Right lobe of liver (tissue), 4 donors: ENCODE data around the gene DNAH17.

Experiments
- POLR2A ChIP-seq: fragments of 450-650 bp; IDR thresholded peaks from one replicate; pipeline ENCODE4 v1.6.1; 2017; ENCODE audit warnings: antibody characterized with exemption, mild to moderate bottlenecking
- TF ChIP-seq, protein P1 (sequence below), 4 donors: fragments of 200-600 bp in 3 of 4; fragments of 450-650 bp in 1 of 4; IDR thresholded peaks; one replicate each; pipeline versions ENCODE4 v1.5.1 to v1.8.0; 2016 to 2022; ENCODE audit warnings: antibody characterized with exemption in 4 of 4, mild to moderate bottlenecking in 2 of 4
- donor health status: DM: no; HTN: no; CAD: no.
- donor health status: DM: no; HTN: no; CAD: no.
- donor health status: DM: no; HTN: yes; CAD: no.

DNA sequence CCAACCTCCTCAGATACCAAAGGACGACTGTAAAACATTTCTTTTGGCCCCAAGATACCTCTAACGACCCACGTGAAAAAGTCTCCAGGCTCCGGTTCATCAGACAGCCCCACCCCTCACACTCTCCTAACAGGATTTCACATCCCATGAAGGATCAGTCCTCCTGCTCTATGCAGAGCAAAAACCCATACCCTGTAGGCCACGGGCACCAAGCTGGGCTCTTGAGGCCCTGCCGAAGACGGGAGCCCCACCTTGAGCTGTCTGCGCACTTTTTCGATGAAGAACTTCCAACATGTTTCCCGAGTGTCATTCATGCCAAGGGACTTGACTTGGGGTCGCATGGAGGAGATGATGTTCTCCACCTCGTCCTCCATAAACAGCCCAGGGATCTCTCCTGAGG is 108.8 kb downstream of the DNAH17 start:
- TF ChIP-seq, protein P1, sequence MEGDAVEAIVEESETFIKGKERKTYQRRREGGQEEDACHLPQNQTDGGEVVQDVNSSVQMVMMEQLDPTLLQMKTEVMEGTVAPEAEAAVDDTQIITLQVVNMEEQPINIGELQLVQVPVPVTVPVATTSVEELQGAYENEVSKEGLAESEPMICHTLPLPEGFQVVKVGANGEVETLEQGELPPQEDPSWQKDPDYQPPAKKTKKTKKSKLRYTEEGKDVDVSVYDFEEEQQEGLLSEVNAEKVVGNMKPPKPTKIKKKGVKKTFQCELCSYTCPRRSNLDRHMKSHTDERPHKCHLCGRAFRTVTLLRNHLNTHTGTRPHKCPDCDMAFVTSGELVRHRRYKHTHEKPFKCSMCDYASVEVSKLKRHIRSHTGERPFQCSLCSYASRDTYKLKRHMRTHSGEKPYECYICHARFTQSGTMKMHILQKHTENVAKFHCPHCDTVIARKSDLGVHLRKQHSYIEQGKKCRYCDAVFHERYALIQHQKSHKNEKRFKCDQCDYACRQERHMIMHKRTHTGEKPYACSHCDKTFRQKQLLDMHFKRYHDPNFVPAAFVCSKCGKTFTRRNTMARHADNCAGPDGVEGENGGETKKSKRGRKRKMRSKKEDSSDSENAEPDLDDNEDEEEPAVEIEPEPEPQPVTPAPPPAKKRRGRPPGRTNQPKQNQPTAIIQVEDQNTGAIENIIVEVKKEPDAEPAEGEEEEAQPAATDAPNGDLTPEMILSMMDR (IDR thresholded peaks at IDR 0.05): no peak
- no peak for TF ChIP-seq POLR2A
